ENCODE results near the gene VPS37D.

DNA sequence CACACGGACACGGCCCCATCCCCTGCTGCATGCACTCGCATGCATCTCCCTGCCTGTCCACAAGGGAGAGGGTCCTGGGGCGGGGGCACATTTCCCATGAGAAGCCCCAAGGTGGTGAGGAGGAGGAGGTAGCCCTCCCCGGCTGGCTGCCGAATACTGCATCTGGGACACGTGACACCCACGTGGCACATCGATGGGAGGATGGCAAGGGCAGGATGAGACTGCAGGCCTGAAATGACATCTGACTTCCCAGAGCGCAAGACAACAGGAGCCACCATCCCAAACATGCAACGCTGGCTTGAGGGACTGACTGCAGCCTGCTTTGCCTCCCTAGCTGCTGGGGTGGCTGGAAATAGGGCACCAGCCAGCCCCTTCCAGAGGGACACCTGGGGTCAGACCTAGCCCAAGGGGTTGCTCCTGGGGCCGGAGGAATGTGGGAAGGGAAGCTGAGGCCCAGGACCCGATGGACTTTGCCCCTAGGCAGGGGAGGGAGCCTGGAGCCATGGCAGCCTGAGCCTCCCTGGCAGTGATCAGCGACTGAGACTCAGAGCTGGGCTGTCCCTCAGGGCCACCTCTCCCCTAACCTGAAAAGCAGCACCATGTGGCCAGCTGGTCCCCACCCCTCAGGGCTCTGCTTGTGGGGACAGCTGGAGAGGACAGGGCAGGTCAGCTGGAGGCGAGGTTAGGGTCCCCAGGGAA is 31.9 kb downstream of the VPS37D start:
- TF ChIP-seq, protein P1, sequence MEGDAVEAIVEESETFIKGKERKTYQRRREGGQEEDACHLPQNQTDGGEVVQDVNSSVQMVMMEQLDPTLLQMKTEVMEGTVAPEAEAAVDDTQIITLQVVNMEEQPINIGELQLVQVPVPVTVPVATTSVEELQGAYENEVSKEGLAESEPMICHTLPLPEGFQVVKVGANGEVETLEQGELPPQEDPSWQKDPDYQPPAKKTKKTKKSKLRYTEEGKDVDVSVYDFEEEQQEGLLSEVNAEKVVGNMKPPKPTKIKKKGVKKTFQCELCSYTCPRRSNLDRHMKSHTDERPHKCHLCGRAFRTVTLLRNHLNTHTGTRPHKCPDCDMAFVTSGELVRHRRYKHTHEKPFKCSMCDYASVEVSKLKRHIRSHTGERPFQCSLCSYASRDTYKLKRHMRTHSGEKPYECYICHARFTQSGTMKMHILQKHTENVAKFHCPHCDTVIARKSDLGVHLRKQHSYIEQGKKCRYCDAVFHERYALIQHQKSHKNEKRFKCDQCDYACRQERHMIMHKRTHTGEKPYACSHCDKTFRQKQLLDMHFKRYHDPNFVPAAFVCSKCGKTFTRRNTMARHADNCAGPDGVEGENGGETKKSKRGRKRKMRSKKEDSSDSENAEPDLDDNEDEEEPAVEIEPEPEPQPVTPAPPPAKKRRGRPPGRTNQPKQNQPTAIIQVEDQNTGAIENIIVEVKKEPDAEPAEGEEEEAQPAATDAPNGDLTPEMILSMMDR (IDR thresholded peaks at IDR 0.05) = no peak
- no peak for TF ChIP-seq POLR2A (IDR thresholded peaks at IDR 0.05; ENCODE audit: low read depth)
- TF ChIP-seq POLR2AphosphoS5 (IDR thresholded peaks at IDR 0.05) = no peak
